HUES6 (cell line): ENCODE data around the gene CASP9.
"Not testable (repeated sequence)": the region's sequence is repeated elsewhere in the genome, so short reads cannot be mapped to it uniquely, and the experiment has no call there.

ENCODE experiments used
- H3K27ac ChIP-seq: 2 replicates; pipeline ENCODE4 v1.7.0; 2013; ENCODE audit warnings: low read depth, mild to moderate bottlenecking, low read length, inconsistent platforms
- H3K27me3 ChIP-seq: 2 replicates; pipeline ENCODE4 v1.6.1; 2013; ENCODE audit warnings: low read length; ENCODE audit not compliant: control insufficient read depth, insufficient read depth
- H3K36me3 ChIP-seq: 2 replicates; pipeline ENCODE4 v1.6.1; 2013; ENCODE audit warnings: low read length; ENCODE audit not compliant: control insufficient read depth, insufficient read depth
- H3K4me1 ChIP-seq: 2 replicates; pipeline ENCODE4 v1.6.1; 2013; ENCODE audit warnings: low read length; ENCODE audit not compliant: control insufficient read depth, insufficient read depth
- H3K4me3 ChIP-seq: 2 replicates; pipeline ENCODE4 v1.5.1; 2013; ENCODE audit warnings: low read depth, low read length
- H3K9ac ChIP-seq: one replicate; pipeline ENCODE4 v1.6.1; 2013; ENCODE audit warnings: mild to moderate bottlenecking, low read length
- H3K9me3 ChIP-seq: 2 replicates; pipeline ENCODE4 v1.6.1; 2013; ENCODE audit warnings: low read depth, low read length; ENCODE audit not compliant: control insufficient read depth, insufficient read depth

Gene CASP9

GRCh38 chr1:15465674-15466073, 58.3 kb downstream of the CASP9 start:
- no peak overlapping the region for H3K9ac ChIP-seq
- no peaks in the 10 kb centered on the region for H3K27me3 ChIP-seq
- no peaks in the 10 kb centered on the region for H3K4me1 ChIP-seq
- H3K27ac ChIP-seq, result no peak overlapping the region
- no peak overlapping the region for H3K4me3 ChIP-seq
- no peaks in the 10 kb centered on the region for H3K36me3 ChIP-seq
- H3K9me3 ChIP-seq, result no peaks in the 10 kb centered on the region

- not testable (repeated sequence) for H3K27me3 ChIP-seq, H3K4me1 ChIP-seq, H3K36me3 ChIP-seq, H3K9ac ChIP-seq, H3K9me3 ChIP-seq, H3K4me3 ChIP-seq, H3K27ac ChIP-seq
These were observed 60.1 kb downstream of the CASP9 start for GRCh38 chr1:15463926-15464322.

- not testable (repeated sequence) for H3K36me3 ChIP-seq, H3K4me1 ChIP-seq, H3K9ac ChIP-seq, H3K27ac ChIP-seq, H3K27me3 ChIP-seq, H3K9me3 ChIP-seq, H3K4me3 ChIP-seq
These were observed 60.8 kb downstream of the CASP9 start for GRCh38 chr1:15463064-15463800.

- no peak overlapping the region for H3K4me3 ChIP-seq
- H3K4me1 ChIP-seq, result no peaks in the 10 kb centered on the region
- H3K27me3 ChIP-seq, result no peaks in the 10 kb centered on the region
- no peak overlapping the region for H3K27ac ChIP-seq
- no peaks in the 10 kb centered on the region for H3K9me3 ChIP-seq
- H3K9ac ChIP-seq, result no peak overlapping the region
- H3K36me3 ChIP-seq, result no peaks in the 10 kb centered on the region
These were observed 63.3 kb downstream of the CASP9 start for GRCh38 chr1:15460708-15461095.

- Histone ChIP-seq H3K4me3 (no peak overlapping the region), H3K27ac (no peak overlapping the region), H3K27me3 (no peaks in the 10 kb centered on the region), H3K36me3 (no peaks in the 10 kb centered on the region), H3K9me3 (no peaks in the 10 kb centered on the region), H3K9ac (no peak overlapping the region), H3K4me1 (no peaks in the 10 kb centered on the region)
These were observed 64.0 kb downstream of the CASP9 start for GRCh38 chr1:15459771-15460707.

GRCh38 chr1:15458388-15458787, 65.6 kb downstream of the CASP9 start:
- H3K27ac ChIP-seq, H3K36me3 ChIP-seq, H3K9me3 ChIP-seq, H3K4me1 ChIP-seq, H3K27me3 ChIP-seq, H3K9ac ChIP-seq, H3K4me3 ChIP-seq: not testable (repeated sequence)

- H3K4me3 ChIP-seq, result no peak overlapping the region
- no peaks in the 10 kb centered on the region for H3K4me1 ChIP-seq
- no peaks in the 10 kb centered on the region for H3K36me3 ChIP-seq
- no peaks in the 10 kb centered on the region for H3K27me3 ChIP-seq
- no peaks in the 10 kb centered on the region for H3K9me3 ChIP-seq
- H3K27ac ChIP-seq, result no peak overlapping the region
- H3K9ac ChIP-seq, result no peak overlapping the region
These were observed 66.4 kb downstream of the CASP9 start for GRCh38 chr1:15457585-15457984.

GRCh38 chr1:15456313-15456954, 67.6 kb downstream of the CASP9 start, which contains the start of gene CELA2A:
TSS of gene CELA2A (plus strand) at chr1:15456732. CDS start at chr1:15456754, 22 bp downstream.
- H3K9ac ChIP-seq, result no peak within 1 kb of the TSS
- H3K9me3 ChIP-seq, result no peaks in the 10 kb centered on the region; the same call in 1 of the 2 replicates
- H3K4me1 ChIP-seq, result no peaks in the 10 kb centered on the region
- no peaks in the 10 kb centered on the region for H3K27me3 ChIP-seq
- H3K27ac ChIP-seq, result no peak within 1 kb of the TSS
- no peak within 1 kb of the TSS for H3K4me3 ChIP-seq
- no peaks in the 10 kb centered on the region for H3K36me3 ChIP-seq

GRCh38 chr1:15455522-15455921, 68.5 kb downstream of the CASP9 start:
- H3K36me3 ChIP-seq, result no peaks in the 10 kb centered on the region
- no peaks in the 10 kb centered on the region for H3K27me3 ChIP-seq
- no peak overlapping the region for H3K9ac ChIP-seq
- no peak overlapping the region for H3K27ac ChIP-seq
- peaks cover 8% of the 10 kb centered on the region for H3K9me3 ChIP-seq
- no peaks in the 10 kb centered on the region for H3K4me1 ChIP-seq
- H3K4me3 ChIP-seq, result no peak overlapping the region

- H3K27ac ChIP-seq, result no peak overlapping the region
- no peaks in the 10 kb centered on the region for H3K27me3 ChIP-seq
- H3K9ac ChIP-seq, result no peak overlapping the region
- H3K4me1 ChIP-seq, result no peaks in the 10 kb centered on the region
- no peaks in the 10 kb centered on the region for H3K36me3 ChIP-seq
- H3K4me3 ChIP-seq, result no peak overlapping the region
- H3K9me3 ChIP-seq, result peaks cover 8% of the 10 kb centered on the region
These were observed 69.8 kb downstream of the CASP9 start for GRCh38 chr1:15454256-15454655.

- H3K9ac ChIP-seq, result no peak overlapping the region
- no peak overlapping the region for H3K4me3 ChIP-seq
- H3K9me3 ChIP-seq, result peaks cover 8% of the 10 kb centered on the region
- no peaks in the 10 kb centered on the region for H3K27me3 ChIP-seq
- H3K27ac ChIP-seq, result no peak overlapping the region
- H3K36me3 ChIP-seq, result no peaks in the 10 kb centered on the region
- H3K4me1 ChIP-seq, result no peaks in the 10 kb centered on the region
These were observed 70.3 kb downstream of the CASP9 start for GRCh38 chr1:15453734-15454133.
